ENCODE data around the gene CHAD. TPM values are rescaled to one million over a fixed set of nuclear protein-coding genes. Genes with fewer than 3 reads are reported as not detected.

The CHAD gene
- total RNA-seq, 1 experiment from 2014 or later: 0.09 TPM

DNA sequence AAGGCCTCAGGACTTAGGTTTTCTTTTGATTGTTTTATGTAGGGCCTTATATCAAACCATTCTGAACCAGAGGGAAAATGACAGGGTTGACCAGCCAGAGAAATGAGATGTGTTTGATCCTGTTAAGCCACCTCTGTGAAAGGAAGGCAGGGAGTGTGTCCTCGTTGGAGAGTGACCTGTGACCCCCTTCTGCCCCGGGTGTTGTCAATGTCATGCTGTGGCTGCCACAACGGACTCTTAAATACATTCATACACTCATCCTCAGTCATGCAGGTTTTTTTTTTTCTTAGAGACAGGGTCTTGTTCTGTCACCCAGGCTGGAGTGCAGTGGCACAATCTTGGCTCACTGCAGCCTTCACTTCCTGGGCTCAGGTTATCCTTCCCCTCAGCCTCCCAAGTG, 45.7 kb upstream of the CHAD start:
- TF ChIP-seq ELF4 (CRISPR knock-in tag; IDR thresholded peaks at IDR 0.05; ENCODE audit: low read depth) (no peak), CREM (CRISPR knock-in tag; IDR thresholded peaks at IDR 0.05) (no peak), ZNF671 (CRISPR knock-in tag; IDR thresholded peaks at IDR 0.05) (no peak), RORB (CRISPR knock-in tag; IDR thresholded peaks at IDR 0.05) (no peak), ZNF416 (CRISPR knock-in tag; IDR thresholded peaks at IDR 0.05) (no peak), MYBL2 (CRISPR knock-in tag; IDR thresholded peaks at IDR 0.05) (no peak)
- TF ChIP-seq, protein P1, sequence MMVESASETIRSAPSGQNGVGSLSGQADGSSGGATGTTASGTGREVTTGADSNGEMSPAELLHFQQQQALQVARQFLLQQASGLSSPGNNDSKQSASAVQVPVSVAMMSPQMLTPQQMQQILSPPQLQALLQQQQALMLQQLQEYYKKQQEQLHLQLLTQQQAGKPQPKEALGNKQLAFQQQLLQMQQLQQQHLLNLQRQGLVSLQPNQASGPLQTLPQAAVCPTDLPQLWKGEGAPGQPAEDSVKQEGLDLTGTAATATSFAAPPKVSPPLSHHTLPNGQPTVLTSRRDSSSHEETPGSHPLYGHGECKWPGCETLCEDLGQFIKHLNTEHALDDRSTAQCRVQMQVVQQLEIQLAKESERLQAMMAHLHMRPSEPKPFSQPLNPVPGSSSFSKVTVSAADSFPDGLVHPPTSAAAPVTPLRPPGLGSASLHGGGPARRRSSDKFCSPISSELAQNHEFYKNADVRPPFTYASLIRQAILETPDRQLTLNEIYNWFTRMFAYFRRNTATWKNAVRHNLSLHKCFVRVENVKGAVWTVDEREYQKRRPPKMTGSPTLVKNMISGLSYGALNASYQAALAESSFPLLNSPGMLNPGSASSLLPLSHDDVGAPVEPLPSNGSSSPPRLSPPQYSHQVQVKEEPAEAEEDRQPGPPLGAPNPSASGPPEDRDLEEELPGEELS (CRISPR knock-in tag; IDR thresholded peaks at IDR 0.05): no peak
- TF ChIP-seq, protein P2, sequence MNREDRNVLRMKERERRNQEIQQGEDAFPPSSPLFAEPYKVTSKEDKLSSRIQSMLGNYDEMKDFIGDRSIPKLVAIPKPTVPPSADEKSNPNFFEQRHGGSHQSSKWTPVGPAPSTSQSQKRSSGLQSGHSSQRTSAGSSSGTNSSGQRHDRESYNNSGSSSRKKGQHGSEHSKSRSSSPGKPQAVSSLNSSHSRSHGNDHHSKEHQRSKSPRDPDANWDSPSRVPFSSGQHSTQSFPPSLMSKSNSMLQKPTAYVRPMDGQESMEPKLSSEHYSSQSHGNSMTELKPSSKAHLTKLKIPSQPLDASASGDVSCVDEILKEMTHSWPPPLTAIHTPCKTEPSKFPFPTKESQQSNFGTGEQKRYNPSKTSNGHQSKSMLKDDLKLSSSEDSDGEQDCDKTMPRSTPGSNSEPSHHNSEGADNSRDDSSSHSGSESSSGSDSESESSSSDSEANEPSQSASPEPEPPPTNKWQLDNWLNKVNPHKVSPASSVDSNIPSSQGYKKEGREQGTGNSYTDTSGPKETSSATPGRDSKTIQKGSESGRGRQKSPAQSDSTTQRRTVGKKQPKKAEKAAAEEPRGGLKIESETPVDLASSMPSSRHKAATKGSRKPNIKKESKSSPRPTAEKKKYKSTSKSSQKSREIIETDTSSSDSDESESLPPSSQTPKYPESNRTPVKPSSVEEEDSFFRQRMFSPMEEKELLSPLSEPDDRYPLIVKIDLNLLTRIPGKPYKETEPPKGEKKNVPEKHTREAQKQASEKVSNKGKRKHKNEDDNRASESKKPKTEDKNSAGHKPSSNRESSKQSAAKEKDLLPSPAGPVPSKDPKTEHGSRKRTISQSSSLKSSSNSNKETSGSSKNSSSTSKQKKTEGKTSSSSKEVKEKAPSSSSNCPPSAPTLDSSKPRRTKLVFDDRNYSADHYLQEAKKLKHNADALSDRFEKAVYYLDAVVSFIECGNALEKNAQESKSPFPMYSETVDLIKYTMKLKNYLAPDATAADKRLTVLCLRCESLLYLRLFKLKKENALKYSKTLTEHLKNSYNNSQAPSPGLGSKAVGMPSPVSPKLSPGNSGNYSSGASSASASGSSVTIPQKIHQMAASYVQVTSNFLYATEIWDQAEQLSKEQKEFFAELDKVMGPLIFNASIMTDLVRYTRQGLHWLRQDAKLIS (CRISPR knock-in tag; IDR thresholded peaks at IDR 0.05; ENCODE audit: borderline replicate concordance): no peak
- ATAC-seq (no peak), DNase-seq (ENCODE audit: low spot score) (no peak)
- H3K9me3 Mint-ChIP-seq: no peaks in the 10 kb centered on the region
- peaks cover 26% of the 10 kb centered on the region for H3K4me1 Mint-ChIP-seq
- no peak overlapping the region for H3K4me3 Mint-ChIP-seq
- H3K27me3 Mint-ChIP-seq (ENCODE audit: low read depth): peaks cover 3% of the 10 kb centered on the region
- ChIA-PET CTCF (interaction anchor here (0.7 to 1.8 kb wide), 3 partner anchors 11 to 28 kb away, joined by 3 to 4 read pairs (median 4); partner anchors contain the start of gene EPN3), POLR2A (no interaction called here)
- H3K36me3 Mint-ChIP-seq: no peaks in the 10 kb centered on the region
- no peak overlapping the region for H3K27ac Mint-ChIP-seq

DNA sequence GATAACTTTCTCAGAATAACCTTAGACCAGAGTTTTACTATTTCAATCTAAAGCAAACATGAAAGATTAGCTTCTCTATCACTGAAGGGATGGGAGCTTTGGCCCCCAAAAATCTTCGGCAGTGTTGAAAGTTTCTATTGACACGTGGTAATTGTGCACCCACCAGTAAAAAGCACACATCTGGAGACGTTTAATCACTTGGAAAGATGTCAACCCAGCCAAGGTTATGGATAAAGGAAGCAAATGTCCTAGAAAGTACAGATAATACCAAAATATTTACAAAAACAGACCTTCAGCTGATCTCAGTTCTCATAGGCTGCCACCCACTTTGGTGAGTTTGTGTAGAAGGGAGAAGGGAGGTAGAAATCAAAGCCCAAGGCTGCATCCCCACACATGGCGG, 44.8 kb upstream of the CHAD start:
- TF ChIP-seq RELA (CRISPR knock-in tag; IDR thresholded peaks at IDR 0.05; ENCODE audit: borderline replicate concordance) (no peak), NFE2L1 (CRISPR knock-in tag; IDR thresholded peaks at IDR 0.05) (no peak), CREM (CRISPR knock-in tag; IDR thresholded peaks at IDR 0.05) (no peak)
- ChIA-PET POLR2A (no interaction called here), CTCF (interaction anchor here (1.2 kb wide), 1 partner anchor 13 kb away, joined by 4 read pairs; no protein-coding TSS in a partner anchor)
- no peak for ATAC-seq
- Mint-ChIP-seq H3K4me3 (no peak overlapping the region), H3K27ac (no peak overlapping the region), H3K27me3 (ENCODE audit: low read depth) (peaks cover 8% of the 10 kb centered on the region), H3K9me3 (no peaks in the 10 kb centered on the region), H3K36me3 (no peaks in the 10 kb centered on the region), H3K4me1 (peaks cover 30% of the 10 kb centered on the region)
- no peak for DNase-seq (ENCODE audit: low spot score)

DNA sequence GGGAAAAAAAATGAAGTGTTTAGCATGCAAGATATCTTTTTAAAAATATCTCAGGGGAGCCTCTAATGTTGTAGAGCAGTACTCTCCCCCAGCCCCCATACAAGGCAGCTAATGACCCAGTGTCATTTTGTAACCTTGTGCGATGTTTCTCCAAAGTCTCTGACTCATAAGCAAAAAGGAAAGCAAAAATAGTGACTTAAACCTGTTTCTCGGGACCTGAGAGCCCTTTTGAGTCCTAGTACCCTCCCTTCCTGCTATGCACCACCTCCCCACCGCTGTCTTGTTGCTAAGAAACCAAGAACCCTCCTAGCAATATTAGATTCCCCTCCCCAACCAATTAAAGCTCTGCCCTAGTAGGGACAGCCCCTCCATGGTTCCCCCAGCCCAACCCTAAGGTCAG, 42.4 kb upstream of the CHAD start:
- TF ChIP-seq, protein P3, sequence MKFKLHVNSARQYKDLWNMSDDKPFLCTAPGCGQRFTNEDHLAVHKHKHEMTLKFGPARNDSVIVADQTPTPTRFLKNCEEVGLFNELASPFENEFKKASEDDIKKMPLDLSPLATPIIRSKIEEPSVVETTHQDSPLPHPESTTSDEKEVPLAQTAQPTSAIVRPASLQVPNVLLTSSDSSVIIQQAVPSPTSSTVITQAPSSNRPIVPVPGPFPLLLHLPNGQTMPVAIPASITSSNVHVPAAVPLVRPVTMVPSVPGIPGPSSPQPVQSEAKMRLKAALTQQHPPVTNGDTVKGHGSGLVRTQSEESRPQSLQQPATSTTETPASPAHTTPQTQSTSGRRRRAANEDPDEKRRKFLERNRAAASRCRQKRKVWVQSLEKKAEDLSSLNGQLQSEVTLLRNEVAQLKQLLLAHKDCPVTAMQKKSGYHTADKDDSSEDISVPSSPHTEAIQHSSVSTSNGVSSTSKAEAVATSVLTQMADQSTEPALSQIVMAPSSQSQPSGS (CRISPR knock-in tag; IDR thresholded peaks at IDR 0.05; ENCODE audit: borderline replicate concordance, low read depth): no peak
- no peak for TF ChIP-seq FOXJ3 (CRISPR knock-in tag; IDR thresholded peaks at IDR 0.05; ENCODE audit: borderline replicate concordance)
- TF ChIP-seq SOX15 (CRISPR knock-in tag; IDR thresholded peaks at IDR 0.05): no peak
- no peak for TF ChIP-seq CREM (CRISPR knock-in tag; IDR thresholded peaks at IDR 0.05)
- no peak for TF ChIP-seq ZNF416 (CRISPR knock-in tag; IDR thresholded peaks at IDR 0.05)
- TF ChIP-seq ETV6 (CRISPR knock-in tag; IDR thresholded peaks at IDR 0.05): no peak
- no peak for TF ChIP-seq FOXP1 (CRISPR knock-in tag; IDR thresholded peaks at IDR 0.05; ENCODE audit: borderline replicate concordance)
- TF ChIP-seq EMX1 (CRISPR knock-in tag; IDR thresholded peaks at IDR 0.05): no peak
- TF ChIP-seq MYBL2 (CRISPR knock-in tag; IDR thresholded peaks at IDR 0.05): no peak
- TF ChIP-seq CBFB (CRISPR knock-in tag; IDR thresholded peaks at IDR 0.05; ENCODE audit: low read depth): no peak
- DNase-seq (ENCODE audit: low spot score) (no peak), ATAC-seq (no peak)
- POLR2A ChIA-PET: no interaction called here
- H3K9me3 Mint-ChIP-seq: no peaks in the 10 kb centered on the region
- no peaks in the 10 kb centered on the region for H3K36me3 Mint-ChIP-seq
- H3K4me1 Mint-ChIP-seq: peaks cover 32% of the 10 kb centered on the region
- no peak overlapping the region for H3K4me3 Mint-ChIP-seq
- H3K27ac Mint-ChIP-seq: no peak overlapping the region
- peaks cover 9% of the 10 kb centered on the region for H3K27me3 Mint-ChIP-seq (ENCODE audit: low read depth)
- CTCF ChIA-PET: interaction anchor here (0.5 to 1.0 kb wide), 2 partner anchors 11 to 15 kb away, joined by 3 to 7 read pairs; no protein-coding TSS in a partner anchor
